Measurements from ENCODE around the gene PSME4.

The PSME4 gene

DNA sequence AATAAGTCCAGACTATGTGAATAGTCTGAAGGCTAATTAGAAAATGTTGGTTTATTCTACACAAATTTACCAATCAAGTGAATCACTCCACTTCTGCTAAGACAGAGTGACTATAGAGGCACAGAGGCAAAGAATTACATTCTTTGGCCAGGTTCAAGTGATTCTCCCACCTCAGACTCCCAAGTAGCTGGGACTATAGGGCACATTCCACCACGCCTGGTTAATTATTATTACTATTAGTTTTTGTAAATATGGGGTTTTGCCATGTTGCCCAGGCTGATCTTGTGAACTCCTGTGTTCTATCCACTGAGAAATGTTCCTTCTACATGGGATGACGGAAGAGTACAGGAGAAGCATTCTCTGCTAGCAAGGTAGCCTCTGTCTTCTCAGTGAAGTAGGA is 37.6 kb upstream of the PSME4 start:
- no peak for DNase-seq (ENCODE audit: low read depth)
- H3K4me3 ChIP-seq (ENCODE audit: low read length), result no peak overlapping the region
- TF ChIP-seq, protein P1, sequence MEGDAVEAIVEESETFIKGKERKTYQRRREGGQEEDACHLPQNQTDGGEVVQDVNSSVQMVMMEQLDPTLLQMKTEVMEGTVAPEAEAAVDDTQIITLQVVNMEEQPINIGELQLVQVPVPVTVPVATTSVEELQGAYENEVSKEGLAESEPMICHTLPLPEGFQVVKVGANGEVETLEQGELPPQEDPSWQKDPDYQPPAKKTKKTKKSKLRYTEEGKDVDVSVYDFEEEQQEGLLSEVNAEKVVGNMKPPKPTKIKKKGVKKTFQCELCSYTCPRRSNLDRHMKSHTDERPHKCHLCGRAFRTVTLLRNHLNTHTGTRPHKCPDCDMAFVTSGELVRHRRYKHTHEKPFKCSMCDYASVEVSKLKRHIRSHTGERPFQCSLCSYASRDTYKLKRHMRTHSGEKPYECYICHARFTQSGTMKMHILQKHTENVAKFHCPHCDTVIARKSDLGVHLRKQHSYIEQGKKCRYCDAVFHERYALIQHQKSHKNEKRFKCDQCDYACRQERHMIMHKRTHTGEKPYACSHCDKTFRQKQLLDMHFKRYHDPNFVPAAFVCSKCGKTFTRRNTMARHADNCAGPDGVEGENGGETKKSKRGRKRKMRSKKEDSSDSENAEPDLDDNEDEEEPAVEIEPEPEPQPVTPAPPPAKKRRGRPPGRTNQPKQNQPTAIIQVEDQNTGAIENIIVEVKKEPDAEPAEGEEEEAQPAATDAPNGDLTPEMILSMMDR (IDR thresholded peaks at IDR 0.05; ENCODE audit: insufficient read depth, low read depth, low read length, missing control alignments), result no peak

DNA sequence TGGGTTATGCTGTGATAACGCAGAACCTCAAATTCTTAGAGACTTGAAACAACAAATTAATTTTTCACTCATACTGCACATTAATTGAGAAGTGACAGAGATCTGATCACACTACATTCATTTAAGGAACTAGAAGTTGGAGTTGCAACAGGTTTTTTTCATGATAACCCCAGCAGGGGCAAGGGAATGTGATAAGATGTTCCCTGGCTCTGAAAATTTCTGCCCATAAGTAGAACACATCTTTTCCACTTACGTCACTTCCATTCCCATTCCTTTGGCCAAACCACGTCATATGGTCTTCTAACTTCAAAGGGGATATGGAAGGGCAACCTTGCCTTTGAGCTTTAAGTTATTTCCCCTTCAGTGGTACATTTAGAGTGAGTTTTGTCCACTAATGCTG is 29.7 kb upstream of the PSME4 start:
- H3K4me3 ChIP-seq (ENCODE audit: low read length), result no peak overlapping the region
- TF ChIP-seq, protein P1 (IDR thresholded peaks at IDR 0.05; ENCODE audit: insufficient read depth, low read depth, low read length, missing control alignments), result no peak
- no peak for DNase-seq (ENCODE audit: low read depth)

DNA sequence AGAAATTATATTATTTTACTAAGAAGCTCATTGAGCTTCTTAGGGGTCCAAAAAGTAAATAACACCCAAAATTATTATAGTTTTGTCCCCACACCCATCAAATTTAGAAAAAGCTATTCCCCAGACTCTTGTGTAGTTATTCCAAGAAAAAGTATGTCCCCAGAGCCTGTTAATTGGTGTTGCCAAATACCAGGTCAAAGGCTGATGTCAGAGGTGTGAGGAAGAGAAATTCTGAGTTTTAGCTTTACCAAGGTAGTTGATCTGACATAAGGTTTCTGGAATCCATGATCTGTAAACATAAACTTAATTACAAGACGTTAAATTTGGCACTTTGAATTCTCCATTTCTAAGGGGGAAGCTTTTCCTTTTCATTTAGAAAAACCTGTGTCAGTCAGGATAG is 29.3 kb upstream of the PSME4 start:
- TF ChIP-seq, protein P1 (IDR thresholded peaks at IDR 0.05; ENCODE audit: insufficient read depth, low read depth, low read length, missing control alignments), result no peak
- no peak overlapping the region for H3K4me3 ChIP-seq (ENCODE audit: low read length)
- DNase-seq (ENCODE audit: low read depth), result no peak

DNA sequence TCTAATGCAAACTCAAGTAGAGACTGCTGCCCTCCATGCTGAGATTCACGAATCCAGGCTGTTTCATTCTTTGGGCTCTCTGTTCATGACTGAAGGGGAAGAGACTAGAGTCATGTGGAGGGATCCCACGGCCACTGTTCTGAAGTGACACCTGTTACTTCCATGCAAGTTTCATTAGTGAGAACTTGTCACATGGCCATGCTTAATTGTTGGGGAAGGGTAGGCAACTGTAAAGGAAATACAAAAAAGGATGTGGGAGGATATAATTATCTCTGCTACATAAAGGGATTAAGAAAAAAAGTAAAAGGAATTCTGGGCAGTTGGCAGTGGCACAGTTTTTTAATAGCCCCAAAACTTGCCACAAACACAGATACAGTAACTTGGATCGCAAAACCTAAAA is 28.0 kb upstream of the PSME4 start:
- no peak overlapping the region for H3K4me3 ChIP-seq (ENCODE audit: low read length)
- TF ChIP-seq, protein P1 (IDR thresholded peaks at IDR 0.05; ENCODE audit: insufficient read depth, low read depth, low read length, missing control alignments), result no peak
- DNase-seq (ENCODE audit: low read depth), result no peak

DNA sequence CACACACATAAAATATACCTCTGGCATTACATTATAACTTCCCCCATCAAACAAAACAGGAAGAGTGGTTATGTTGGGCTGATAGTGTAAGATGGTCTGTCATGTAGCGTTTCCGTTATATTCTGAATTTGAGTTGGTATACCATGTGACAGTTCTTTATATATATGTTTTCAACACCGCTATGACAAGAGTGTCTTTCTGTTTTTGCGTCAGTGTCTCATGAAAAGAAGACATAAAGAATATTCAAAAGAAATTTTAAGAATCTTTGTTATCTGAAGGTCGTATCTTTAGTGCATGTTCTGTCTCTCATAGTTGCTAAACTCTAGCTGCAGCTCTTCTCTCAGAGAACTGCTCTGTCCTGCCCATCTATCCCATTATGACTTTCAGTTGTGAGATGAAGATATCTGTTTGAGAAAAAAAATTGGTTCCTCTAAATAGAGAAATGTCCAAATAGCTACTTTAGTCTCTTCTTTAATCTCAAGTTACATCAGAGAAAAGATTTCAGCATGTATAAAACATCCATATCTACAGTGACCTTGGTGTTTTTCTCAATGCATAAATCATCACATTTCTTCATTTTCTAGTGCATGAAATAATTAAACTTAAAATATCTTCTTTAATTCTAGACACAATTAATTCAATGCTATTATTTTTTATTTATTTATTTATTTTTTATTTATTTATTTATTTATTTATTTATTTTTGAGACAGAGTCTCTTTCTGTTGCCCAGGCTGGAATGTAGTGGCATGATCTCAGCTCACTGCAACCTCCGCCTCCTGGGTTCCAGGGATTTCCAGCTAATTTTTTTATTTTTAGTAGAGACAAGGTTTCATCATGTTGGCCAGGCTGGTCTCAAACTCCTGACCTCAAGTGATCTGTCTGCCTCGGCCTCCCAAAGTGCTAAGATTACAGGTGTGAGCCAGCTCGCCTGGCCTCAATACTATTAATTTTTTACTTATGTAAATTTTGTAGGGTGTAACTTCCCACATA is 24.3 kb upstream of the PSME4 start:
- no peak overlapping the region for H3K4me3 ChIP-seq (ENCODE audit: low read length)
- TF ChIP-seq, protein P1 (IDR thresholded peaks at IDR 0.05; ENCODE audit: insufficient read depth, low read depth, low read length, missing control alignments), result no peak
- DNase-seq (ENCODE audit: low read depth), result no peak

DNA sequence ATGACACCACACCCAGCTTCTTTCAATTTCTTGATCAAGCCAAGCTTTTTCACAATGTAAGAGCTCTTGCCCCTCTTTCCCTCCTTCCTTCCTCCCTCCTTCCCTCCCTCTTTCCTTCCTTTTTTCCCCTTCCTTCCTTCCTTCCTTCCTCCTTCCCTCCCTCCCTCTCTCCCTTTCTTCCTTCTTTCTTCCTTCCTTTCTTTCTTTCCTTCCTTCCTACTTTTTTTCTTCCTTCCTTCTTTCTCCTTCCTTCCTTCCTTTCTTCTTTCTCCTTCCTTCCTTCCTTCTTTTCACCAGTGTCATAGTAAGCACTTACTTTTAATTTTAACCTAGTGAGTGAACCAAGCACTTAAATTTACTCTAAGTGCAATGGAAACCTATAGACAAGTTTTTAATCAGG is 21.2 kb upstream of the PSME4 start:
- H3K4me3 ChIP-seq (ENCODE audit: low read length), result no peak overlapping the region
- DNase-seq (ENCODE audit: low read depth), result no peak
- TF ChIP-seq, protein P1 (IDR thresholded peaks at IDR 0.05; ENCODE audit: insufficient read depth, low read depth, low read length, missing control alignments), result no peak
